DOHH2 (cell line): ENCODE measurements around the gene KCP.

ENCODE experiments used
- EZH2phosphoT487 ChIP-seq: fragments of 200-600 bp; sonication (generic); IDR thresholded peaks from 2 replicates; pipeline ENCODE4 v1.6.1; 2017; ENCODE audit warnings: borderline replicate concordance, mild to moderate bottlenecking, antibody characterized with exemption, low read length, moderate library complexity, mixed read lengths
- TF ChIP-seq, protein P1 (sequence below): fragments of 200-600 bp; sonication (generic); IDR thresholded peaks from one replicate; pipeline ENCODE4 v1.5.1; 2014; ENCODE audit warnings: antibody characterized with exemption, mild to moderate bottlenecking, low read depth, low read length; ENCODE audit not compliant: poor library complexity, severe bottlenecking

DNA sequence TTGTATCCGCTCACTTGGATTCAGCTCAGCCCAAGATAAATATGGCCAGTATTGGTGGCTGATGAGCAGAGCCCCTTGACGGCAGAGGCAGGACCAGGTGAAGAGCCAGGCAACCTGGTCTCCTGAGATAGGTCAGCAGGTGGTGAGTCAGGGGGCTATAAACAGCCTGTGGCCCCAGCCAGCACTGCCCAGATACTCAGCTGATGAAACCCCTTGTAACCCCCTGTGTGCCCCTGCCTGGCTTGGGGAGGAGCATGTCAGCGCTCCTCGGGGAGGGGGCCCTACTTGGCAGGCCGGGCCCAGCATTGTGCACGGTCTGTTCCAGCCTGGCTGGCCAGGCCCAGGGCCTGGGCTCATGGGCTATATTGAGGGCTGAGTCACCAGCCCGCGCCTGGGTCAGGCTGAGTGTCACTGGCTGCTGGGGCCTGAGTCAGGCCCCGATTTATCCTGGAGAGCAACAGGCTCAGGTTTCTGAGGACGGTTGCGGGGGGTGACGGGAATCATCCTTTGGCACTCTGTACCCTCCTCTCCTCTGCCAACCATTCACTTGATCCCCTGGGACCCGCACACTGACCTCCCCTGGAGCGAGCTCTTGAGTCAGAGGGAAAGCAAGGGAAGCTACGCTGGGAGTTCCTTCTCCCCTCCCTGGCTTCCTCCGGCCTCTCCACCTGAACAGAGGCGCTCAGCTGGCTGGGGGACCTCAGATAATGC is 83.1 kb downstream of the KCP start:
- TF ChIP-seq, protein P1, sequence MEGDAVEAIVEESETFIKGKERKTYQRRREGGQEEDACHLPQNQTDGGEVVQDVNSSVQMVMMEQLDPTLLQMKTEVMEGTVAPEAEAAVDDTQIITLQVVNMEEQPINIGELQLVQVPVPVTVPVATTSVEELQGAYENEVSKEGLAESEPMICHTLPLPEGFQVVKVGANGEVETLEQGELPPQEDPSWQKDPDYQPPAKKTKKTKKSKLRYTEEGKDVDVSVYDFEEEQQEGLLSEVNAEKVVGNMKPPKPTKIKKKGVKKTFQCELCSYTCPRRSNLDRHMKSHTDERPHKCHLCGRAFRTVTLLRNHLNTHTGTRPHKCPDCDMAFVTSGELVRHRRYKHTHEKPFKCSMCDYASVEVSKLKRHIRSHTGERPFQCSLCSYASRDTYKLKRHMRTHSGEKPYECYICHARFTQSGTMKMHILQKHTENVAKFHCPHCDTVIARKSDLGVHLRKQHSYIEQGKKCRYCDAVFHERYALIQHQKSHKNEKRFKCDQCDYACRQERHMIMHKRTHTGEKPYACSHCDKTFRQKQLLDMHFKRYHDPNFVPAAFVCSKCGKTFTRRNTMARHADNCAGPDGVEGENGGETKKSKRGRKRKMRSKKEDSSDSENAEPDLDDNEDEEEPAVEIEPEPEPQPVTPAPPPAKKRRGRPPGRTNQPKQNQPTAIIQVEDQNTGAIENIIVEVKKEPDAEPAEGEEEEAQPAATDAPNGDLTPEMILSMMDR, result no peak
- TF ChIP-seq EZH2phosphoT487, result no peak
